Mucosa of descending colon (tissue), 3 donors: ENCODE results near the gene STPG4. TPM values are rescaled to one million over a fixed set of nuclear protein-coding genes. Genes with fewer than 3 reads are reported as not detected.

Experiments
- ATAC-seq: fragments of 200-7000 bp; cut with Tn5 transposase; one replicate; pipeline ENCODE4 v1.9.1; 2020; ENCODE audit warnings: mild to moderate bottlenecking, moderate library complexity
- DNase-seq, 3 donors: peaks; one replicate each; pipeline ENCODE4 v3.0.0-alpha.2; 2020
- H3K36me3 ChIP-seq: fragments of 200-600 bp; one replicate; pipeline ENCODE4 v1.8.0; 2021; ENCODE audit warnings: low read depth, mild to moderate bottlenecking
- H3K4me1 ChIP-seq: fragments of 200-600 bp; one replicate; pipeline ENCODE4 v1.8.0; 2021; ENCODE audit warnings: low read depth, mild to moderate bottlenecking
- H3K4me3 ChIP-seq: fragments of 200-600 bp; one replicate; pipeline ENCODE4 v1.8.0; 2021; ENCODE audit warnings: mild to moderate bottlenecking
- H3K9me3 ChIP-seq: fragments of 200-600 bp; one replicate; pipeline ENCODE4 v1.8.0; 2021; ENCODE audit warnings: mild to moderate bottlenecking
- CTCF ChIP-seq: fragments of 200-600 bp; IDR thresholded peaks from one replicate; pipeline ENCODE4 v1.8.0; 2022; ENCODE audit warnings: antibody characterized with exemption, mild to moderate bottlenecking
- intact Hi-C, 2 donors: fragments of 100-400 bp; cut with DNase I in 1 of 2; cut with micrococcal nuclease in 1 of 2; formaldehyde crosslinking; loops; one replicate each; pipeline versions ENCODE4 v1.11.0 to v1.11.1; 2022; cut with DNase I, micrococcal nuclease
- total RNA-seq, 3 donors: library from RNA; stranded (reverse); fragmentation: NEBNext Ultra II Directional in 2 of 3; extraction: Animal tissue kit (Norgen Biotek cat#: 25700) in 2 of 3; gene quantifications; one replicate each; pipeline versions ENCODE4 v1.2.1 to v1.2.4, GENCODE V29; 2021 to 2023
- donor health status: DM: no; HTN: no; CAD: no; lungs with moderate emphysema.
- donor health status: DM: no; HTN: no; CAD: no.
- donor health status: DM: no; HTN: yes; CAD: no.

The STPG4 gene
- total RNA-seq, 3 donors from 2014 or later: 0.46 to 0.63 TPM; not detected in 1

DNA sequence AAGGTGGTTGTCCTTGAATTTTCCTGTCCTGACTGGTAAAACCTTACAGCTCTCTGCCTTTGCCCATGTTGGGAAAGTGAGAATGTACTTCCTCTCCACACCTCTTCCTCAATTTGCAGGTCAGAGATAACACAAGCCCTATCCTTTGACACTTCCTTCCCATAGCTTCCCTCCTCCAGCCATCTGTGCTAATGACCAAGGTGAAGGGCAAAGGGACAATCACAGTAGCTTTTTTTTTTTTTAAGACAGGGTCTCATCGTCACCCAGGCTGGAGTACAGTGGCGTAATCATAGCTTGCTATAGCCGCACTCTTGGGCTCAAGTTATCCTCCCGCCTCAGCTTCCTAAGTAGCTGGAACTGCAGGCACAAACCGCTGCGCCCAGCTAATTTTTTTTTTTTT lies 24.3 kb upstream of the STPG4 start:
- intact Hi-C loops: no loop called here
- H3K4me3 ChIP-seq: no peak overlapping the region
- no peaks in the 10 kb centered on the region for H3K4me1 ChIP-seq
- no peak for TF ChIP-seq CTCF
- H3K9me3 ChIP-seq: no peaks in the 10 kb centered on the region
- ATAC-seq: no peak
- DNase-seq: no peak
- no peaks in the 10 kb centered on the region for H3K36me3 ChIP-seq

- no peak for TF ChIP-seq CTCF
- H3K36me3 ChIP-seq: no peaks in the 10 kb centered on the region
- H3K4me3 ChIP-seq: no peak overlapping the region
- H3K9me3 ChIP-seq: no peaks in the 10 kb centered on the region
- DNase-seq (no peak), ATAC-seq (no peak)
- H3K4me1 ChIP-seq: peaks cover 8% of the 10 kb centered on the region
- intact Hi-C loops: no loop called here
Observed at GRCh38 chr2:47178341-47178740, 23.2 kb upstream of the STPG4 start.

- Histone ChIP-seq H3K4me1 (peaks cover 20% of the 10 kb centered on the region), H3K36me3 (no peaks in the 10 kb centered on the region), H3K9me3 (no peaks in the 10 kb centered on the region), H3K4me3 (no peak overlapping the region)
- ATAC-seq (peak; percentile 1), DNase-seq (no peak)
- intact Hi-C loops: no loop called here
- TF ChIP-seq CTCF: no peak
Observed at GRCh38 chr2:47177043-47177565, 22.0 kb upstream of the STPG4 start.

DNA sequence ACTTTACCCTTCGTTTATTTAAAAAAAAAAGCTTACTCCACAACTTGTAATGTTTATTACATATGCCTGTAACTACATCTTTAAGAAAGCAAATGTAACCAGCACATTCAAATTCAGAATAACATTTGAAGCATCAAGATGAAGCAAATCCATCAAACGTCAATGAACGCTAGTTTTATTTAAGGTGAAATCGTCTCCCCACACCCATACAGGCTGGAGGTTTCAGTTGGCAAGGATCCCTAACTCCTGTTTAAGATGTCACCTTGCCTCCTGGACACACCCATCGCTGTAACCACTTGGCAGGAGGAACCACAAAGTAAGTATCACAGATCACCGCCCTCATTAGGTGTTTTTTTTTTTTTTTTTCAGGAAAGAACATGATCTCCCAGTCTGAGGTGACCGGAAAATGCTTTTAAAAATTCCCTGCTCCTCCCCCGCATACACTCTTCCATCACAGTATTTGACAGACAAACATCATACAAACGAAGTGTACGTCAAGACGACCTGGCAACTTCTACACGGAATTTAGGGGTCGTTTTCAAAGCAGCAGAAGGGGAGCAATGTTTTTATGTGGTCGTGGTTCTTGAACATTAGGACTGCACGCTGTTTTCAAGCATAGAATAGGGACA lies 19.7 kb upstream of the STPG4 start:
- Histone ChIP-seq H3K9me3 (no peaks in the 10 kb centered on the region), H3K36me3 (no peaks in the 10 kb centered on the region), H3K4me1 (peaks cover 33% of the 10 kb centered on the region), H3K4me3 (peak overlapping the region; percentile 69)
- intact Hi-C loops: no loop called here
- DNase-seq (peak in 1 of 3 donors; percentile 91), ATAC-seq (peak; percentile 54)
- no peak for TF ChIP-seq CTCF

GRCh38 chr2:47173986-47174732 lies 19.1 kb upstream of the STPG4 start:
- ATAC-seq (no peak), DNase-seq (no peak)
- no peak for TF ChIP-seq CTCF
- Histone ChIP-seq H3K36me3 (no peaks in the 10 kb centered on the region), H3K9me3 (no peaks in the 10 kb centered on the region), H3K4me3 (no peak overlapping the region), H3K4me1 (peaks cover 36% of the 10 kb centered on the region)
- intact Hi-C loops: no loop called here
